ENCODE data around the gene PRKCE. TPM values are rescaled to one million over a fixed set of nuclear protein-coding genes. Genes with fewer than 3 reads are reported as not detected.

The PRKCE gene
- total and polyA plus RNA-seq, 3 experiments from 2014 or later, result 3.1 to 9.6 (median 7.9) TPM

DNA sequence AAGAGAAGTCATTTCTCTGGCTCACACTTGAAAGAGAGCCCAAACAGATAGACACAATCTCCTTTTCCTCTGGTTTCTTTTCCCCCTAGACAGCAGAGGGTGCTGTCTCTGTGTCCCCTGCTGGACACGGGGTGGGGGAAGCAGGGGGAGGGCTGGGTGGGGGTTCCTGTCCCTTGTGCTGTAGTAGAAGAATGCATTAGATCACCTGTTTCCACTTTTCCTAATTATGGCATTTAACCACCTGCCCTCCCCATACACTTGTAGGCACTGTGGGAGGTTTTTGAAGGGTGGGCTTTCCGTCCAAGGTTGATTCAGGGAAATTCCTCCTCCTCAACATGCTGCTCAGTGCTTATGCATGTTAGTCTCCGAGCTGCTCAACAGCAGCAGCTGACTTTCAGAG lies 439.5 kb downstream of the PRKCE start:
- ChIA-PET CTCF (no interaction called here), POLR2A (no interaction called here)
- DNase-seq, result no peak
- H3K36me3 Mint-ChIP-seq, result peaks cover 23 to 35% (median 27%) of the 10 kb centered on the region in 3 donors
- no peak overlapping the region for H3K27ac ChIP-seq (ENCODE audit: low read depth, low read length)
- no peak overlapping the region for H3K4me3 Mint-ChIP-seq
- H3K36me3 ChIP-seq (ENCODE audit: insufficient read depth, low read length), result no peaks in the 10 kb centered on the region
- no peaks in the 10 kb centered on the region for H3K27me3 Mint-ChIP-seq
- H3K27ac Mint-ChIP-seq, result no peak overlapping the region
- no peaks in the 10 kb centered on the region for H3K4me1 Mint-ChIP-seq
- H3K9me3 ChIP-seq (ENCODE audit: low read length), result no peaks in the 10 kb centered on the region
- H3K4me1 ChIP-seq (ENCODE audit: insufficient read depth, low read length), result no peaks in the 10 kb centered on the region
- no peak overlapping the region for H3K4me3 ChIP-seq (ENCODE audit: low read length)
- no peaks in the 10 kb centered on the region for H3K9me3 Mint-ChIP-seq
- H3K27me3 ChIP-seq (ENCODE audit: insufficient read depth, low read length, poor library complexity, severe bottlenecking), result no peaks in the 10 kb centered on the region

DNA sequence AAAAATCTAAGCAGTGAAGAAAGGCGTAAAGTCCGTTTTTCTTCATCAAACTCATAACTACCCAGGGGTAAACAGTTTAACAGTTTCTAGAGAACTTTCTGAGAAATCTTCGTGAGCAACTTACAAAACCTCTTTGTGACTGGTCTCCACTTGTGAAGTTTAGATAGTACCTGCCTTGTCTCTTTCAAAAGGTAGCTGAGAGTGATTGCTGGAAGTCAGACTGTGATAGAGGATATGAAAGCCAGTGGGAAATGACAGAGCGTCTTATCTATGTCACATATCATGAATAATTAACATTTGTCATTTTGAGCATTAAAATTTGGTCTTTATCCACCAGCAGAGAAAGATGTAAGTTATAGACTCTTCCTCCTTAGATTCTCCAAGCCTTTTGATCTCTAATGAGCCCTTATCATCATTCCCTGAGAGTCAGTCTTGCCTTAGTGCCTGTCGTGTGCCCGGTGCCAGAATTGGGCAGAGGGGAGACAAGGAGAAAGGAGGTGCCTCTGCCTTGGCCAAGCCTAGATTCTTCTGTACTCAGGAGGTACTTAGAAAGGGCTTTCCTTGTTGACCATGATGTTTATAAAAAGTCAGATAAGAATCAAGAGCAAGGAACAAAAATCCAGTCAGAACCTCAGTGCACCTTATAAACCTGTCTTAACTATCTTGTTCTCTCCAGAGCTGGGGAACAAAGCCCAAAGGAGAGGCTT lies 440.6 kb downstream of the PRKCE start:
- no peak overlapping the region for H3K4me3 Mint-ChIP-seq
- H3K36me3 Mint-ChIP-seq, result peaks cover 17 to 27% (median 26%) of the 10 kb centered on the region in 3 donors
- peak overlapping the region in 1 of 8 donors; percentile 1 for H3K27ac Mint-ChIP-seq
- no peaks in the 10 kb centered on the region for H3K9me3 Mint-ChIP-seq
- H3K4me1 ChIP-seq (ENCODE audit: insufficient read depth, low read length), result no peaks in the 10 kb centered on the region
- H3K9me3 ChIP-seq (ENCODE audit: low read length), result no peaks in the 10 kb centered on the region
- H3K27ac ChIP-seq (ENCODE audit: low read depth, low read length), result no peak overlapping the region
- H3K4me3 ChIP-seq (ENCODE audit: low read length), result no peak overlapping the region
- ChIA-PET CTCF (no interaction called here), POLR2A (no interaction called here)
- DNase-seq, result no peak
- no peaks in the 10 kb centered on the region for H3K4me1 Mint-ChIP-seq
- no peaks in the 10 kb centered on the region for H3K27me3 Mint-ChIP-seq
- H3K27me3 ChIP-seq (ENCODE audit: insufficient read depth, low read length, poor library complexity, severe bottlenecking), result no peaks in the 10 kb centered on the region
- no peaks in the 10 kb centered on the region for H3K36me3 ChIP-seq (ENCODE audit: insufficient read depth, low read length)

DNA sequence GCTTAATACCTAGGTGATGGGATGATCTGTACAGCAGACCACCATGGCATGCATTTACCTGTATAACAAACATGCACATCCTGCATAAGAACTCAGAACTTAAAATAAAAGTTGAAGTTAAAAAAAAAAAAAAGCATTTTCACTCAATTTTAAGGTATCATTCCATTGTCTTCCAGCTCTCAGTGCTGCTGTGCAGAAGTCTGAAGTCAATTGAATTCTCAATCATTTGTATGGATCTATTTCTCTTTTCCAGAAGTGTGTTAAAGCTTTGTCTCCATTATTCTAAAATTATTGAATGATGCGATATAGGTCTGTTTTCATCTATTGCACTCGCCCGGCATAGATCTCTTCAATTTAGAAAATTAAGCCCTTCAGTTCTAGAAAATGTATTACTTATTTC lies 443.2 kb downstream of the PRKCE start:
- Mint-ChIP-seq H3K36me3 (peaks cover 5 to 11% (median 6%) of the 10 kb centered on the region in 3 donors), H3K9me3 (no peaks in the 10 kb centered on the region), H3K4me3 (no peak overlapping the region), H3K27ac (no peak overlapping the region), H3K27me3 (no peaks in the 10 kb centered on the region), H3K4me1 (peaks cover 0 to 2% (median 0%) of the 10 kb centered on the region in 3 donors)
- ChIA-PET POLR2A (no interaction called here), CTCF (no interaction called here)
- Histone ChIP-seq H3K4me1 (ENCODE audit: insufficient read depth, low read length) (no peaks in the 10 kb centered on the region), H3K9me3 (ENCODE audit: low read length) (no peaks in the 10 kb centered on the region), H3K27ac (ENCODE audit: low read depth, low read length) (no peak overlapping the region), H3K36me3 (ENCODE audit: insufficient read depth, low read length) (no peaks in the 10 kb centered on the region), H3K27me3 (ENCODE audit: insufficient read depth, low read length, poor library complexity, severe bottlenecking) (no peaks in the 10 kb centered on the region), H3K4me3 (ENCODE audit: low read length) (no peak overlapping the region)
- no peak for DNase-seq

DNA sequence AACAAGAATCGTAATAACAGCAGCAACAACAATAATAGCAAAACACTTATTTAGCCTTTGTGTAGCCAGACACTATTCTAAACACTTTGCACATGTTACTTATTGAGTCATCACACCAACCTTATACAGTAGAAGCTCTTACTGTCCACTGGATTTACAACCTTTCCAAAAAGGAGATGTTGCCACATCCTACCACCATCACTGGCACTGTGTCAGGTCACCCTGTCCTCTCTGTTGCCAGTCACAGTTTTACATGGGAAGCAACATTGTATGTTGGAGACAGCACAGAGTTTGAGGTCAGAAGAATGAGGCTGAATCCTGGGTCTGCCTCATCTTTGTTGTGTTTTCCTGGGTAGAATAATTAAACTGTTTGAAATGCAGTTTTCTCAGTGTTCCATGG lies 444.4 kb downstream of the PRKCE start:
- Mint-ChIP-seq H3K36me3 (peaks cover 3 to 11% (median 5%) of the 10 kb centered on the region in 3 donors), H3K27ac (no peak overlapping the region), H3K4me1 (peaks cover 0 to 2% (median 0%) of the 10 kb centered on the region in 3 donors), H3K4me3 (no peak overlapping the region), H3K27me3 (no peaks in the 10 kb centered on the region), H3K9me3 (no peaks in the 10 kb centered on the region)
- Histone ChIP-seq H3K4me1 (ENCODE audit: insufficient read depth, low read length) (no peaks in the 10 kb centered on the region), H3K9me3 (ENCODE audit: low read length) (no peaks in the 10 kb centered on the region), H3K27ac (ENCODE audit: low read depth, low read length) (no peak overlapping the region), H3K27me3 (ENCODE audit: insufficient read depth, low read length, poor library complexity, severe bottlenecking) (no peaks in the 10 kb centered on the region), H3K36me3 (ENCODE audit: insufficient read depth, low read length) (no peaks in the 10 kb centered on the region), H3K4me3 (ENCODE audit: low read length) (no peak overlapping the region)
- CTCF ChIA-PET, result no interaction called here
- no peak for DNase-seq
- POLR2A ChIA-PET, result no interaction called here

DNA sequence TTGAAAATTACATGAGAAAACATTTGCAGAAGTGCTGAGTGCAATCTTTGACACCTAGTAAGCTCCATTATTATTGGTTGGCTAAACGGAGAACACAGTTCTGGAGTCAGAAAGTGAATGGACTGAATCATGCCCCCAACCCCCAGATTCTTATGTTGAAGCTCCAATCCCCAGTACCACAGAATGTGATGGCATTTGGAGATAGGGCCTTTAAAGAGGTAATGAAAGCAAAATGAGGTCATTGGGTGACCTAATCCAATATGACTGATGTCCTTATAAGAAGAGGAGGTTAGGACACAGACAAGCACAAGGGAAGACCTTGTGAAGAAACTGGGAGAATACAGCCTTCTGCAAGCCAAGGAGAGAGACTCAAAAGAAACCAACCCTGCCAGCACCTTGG lies 444.8 kb downstream of the PRKCE start:
- no peak overlapping the region for H3K4me3 Mint-ChIP-seq
- H3K9me3 Mint-ChIP-seq, result no peaks in the 10 kb centered on the region
- no peaks in the 10 kb centered on the region for H3K27me3 Mint-ChIP-seq
- no peak overlapping the region for H3K27ac ChIP-seq (ENCODE audit: low read depth, low read length)
- ChIA-PET POLR2A (no interaction called here), CTCF (no interaction called here)
- no peaks in the 10 kb centered on the region for H3K36me3 ChIP-seq (ENCODE audit: insufficient read depth, low read length)
- peaks cover 0 to 2% (median 0%) of the 10 kb centered on the region in 3 donors for H3K4me1 Mint-ChIP-seq
- no peak for DNase-seq
- no peaks in the 10 kb centered on the region for H3K27me3 ChIP-seq (ENCODE audit: insufficient read depth, low read length, poor library complexity, severe bottlenecking)
- no peak overlapping the region for H3K4me3 ChIP-seq (ENCODE audit: low read length)
- no peaks in the 10 kb centered on the region for H3K4me1 ChIP-seq (ENCODE audit: insufficient read depth, low read length)
- peaks cover 3 to 11% (median 5%) of the 10 kb centered on the region in 3 donors for H3K36me3 Mint-ChIP-seq
- peak overlapping the region in 1 of 8 donors; percentile 26 for H3K27ac Mint-ChIP-seq
- no peaks in the 10 kb centered on the region for H3K9me3 ChIP-seq (ENCODE audit: low read length)

DNA sequence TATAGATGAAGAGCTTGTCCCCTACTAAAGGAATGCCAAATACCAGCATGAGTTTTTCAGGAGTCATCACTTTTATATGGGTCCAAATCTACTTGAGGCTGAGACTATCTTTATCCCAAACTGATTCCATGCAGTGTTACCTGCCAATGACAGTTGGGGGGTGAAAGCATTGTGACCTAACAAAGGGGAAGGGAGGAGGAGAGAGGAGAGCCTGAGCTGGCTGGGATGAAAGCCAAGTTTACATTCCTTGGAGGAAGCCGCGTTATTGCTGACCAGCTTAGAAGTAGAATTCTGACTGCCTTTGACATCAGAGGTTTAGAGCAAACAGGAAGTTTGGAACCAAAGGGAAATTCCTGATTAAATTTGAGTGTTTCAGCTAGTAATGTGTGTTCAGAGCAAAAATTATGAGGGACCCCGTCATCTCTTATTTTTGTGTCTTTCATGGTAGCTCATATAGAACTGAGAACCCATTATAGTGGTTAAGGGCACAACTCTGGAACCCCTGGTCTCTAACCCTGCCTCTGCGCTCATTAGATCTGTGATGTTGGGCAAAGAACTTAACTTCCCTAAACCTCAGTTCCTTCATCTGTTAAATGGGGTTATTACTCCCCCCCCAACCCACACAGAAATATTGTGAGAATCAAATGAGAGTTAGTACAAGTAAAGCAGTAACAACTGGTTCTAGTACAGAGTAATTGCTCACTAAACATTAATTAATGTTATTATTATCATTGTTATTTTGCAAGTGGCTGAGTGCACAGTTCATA lies 446.4 kb downstream of the PRKCE start:
- Histone ChIP-seq H3K36me3 (ENCODE audit: insufficient read depth, low read length) (no peaks in the 10 kb centered on the region), H3K27ac (ENCODE audit: low read depth, low read length) (no peak overlapping the region), H3K4me3 (ENCODE audit: low read length) (no peak overlapping the region), H3K27me3 (ENCODE audit: insufficient read depth, low read length, poor library complexity, severe bottlenecking) (no peaks in the 10 kb centered on the region), H3K4me1 (ENCODE audit: insufficient read depth, low read length) (no peaks in the 10 kb centered on the region), H3K9me3 (ENCODE audit: low read length) (no peaks in the 10 kb centered on the region)
- Mint-ChIP-seq H3K4me1 (peaks cover 0 to 2% (median 0%) of the 10 kb centered on the region in 3 donors), H3K9me3 (no peaks in the 10 kb centered on the region), H3K27me3 (no peaks in the 10 kb centered on the region), H3K27ac (no peak overlapping the region), H3K4me3 (no peak overlapping the region), H3K36me3 (peaks cover 3 to 14% (median 5%) of the 10 kb centered on the region in 3 donors)
- no peak for DNase-seq
- ChIA-PET POLR2A (no interaction called here), CTCF (no interaction called here)

DNA sequence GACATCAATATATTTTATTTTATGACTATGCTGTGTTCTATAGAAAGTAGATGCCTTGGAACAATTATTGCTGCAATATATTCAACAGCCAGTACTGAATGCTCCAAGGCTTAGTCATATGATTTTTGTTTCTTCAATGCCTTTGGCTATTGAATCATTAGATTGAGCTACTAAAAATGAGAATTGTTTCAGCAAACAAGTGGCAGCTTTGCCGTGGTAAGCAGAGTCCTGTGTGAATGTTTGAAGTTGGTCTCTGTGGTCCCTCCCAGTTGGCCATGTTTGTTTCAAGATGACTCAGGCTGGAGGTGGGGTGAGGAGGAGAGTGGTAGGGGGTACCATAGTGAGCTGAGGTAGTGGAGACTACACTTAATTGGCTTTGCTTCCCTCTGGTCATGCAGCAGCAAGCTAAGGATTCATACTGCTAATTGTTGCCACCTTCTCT lies 447.2 kb downstream of the PRKCE start:
- Mint-ChIP-seq H3K4me1 (peaks cover 0 to 2% (median 0%) of the 10 kb centered on the region in 3 donors), H3K9me3 (no peaks in the 10 kb centered on the region), H3K27ac (peak overlapping the region in 1 of 8 donors; percentile 84), H3K36me3 (peaks cover 1 to 13% (median 5%) of the 10 kb centered on the region in 3 donors), H3K27me3 (no peaks in the 10 kb centered on the region), H3K4me3 (no peak overlapping the region)
- Histone ChIP-seq H3K27ac (ENCODE audit: low read depth, low read length) (no peak overlapping the region), H3K9me3 (ENCODE audit: low read length) (no peaks in the 10 kb centered on the region), H3K36me3 (ENCODE audit: insufficient read depth, low read length) (no peaks in the 10 kb centered on the region), H3K4me1 (ENCODE audit: insufficient read depth, low read length) (no peaks in the 10 kb centered on the region), H3K27me3 (ENCODE audit: insufficient read depth, low read length, poor library complexity, severe bottlenecking) (no peaks in the 10 kb centered on the region), H3K4me3 (ENCODE audit: low read length) (no peak overlapping the region)
- POLR2A ChIA-PET, result no interaction called here
- CTCF ChIA-PET, result no interaction called here
- DNase-seq, result no peak

DNA sequence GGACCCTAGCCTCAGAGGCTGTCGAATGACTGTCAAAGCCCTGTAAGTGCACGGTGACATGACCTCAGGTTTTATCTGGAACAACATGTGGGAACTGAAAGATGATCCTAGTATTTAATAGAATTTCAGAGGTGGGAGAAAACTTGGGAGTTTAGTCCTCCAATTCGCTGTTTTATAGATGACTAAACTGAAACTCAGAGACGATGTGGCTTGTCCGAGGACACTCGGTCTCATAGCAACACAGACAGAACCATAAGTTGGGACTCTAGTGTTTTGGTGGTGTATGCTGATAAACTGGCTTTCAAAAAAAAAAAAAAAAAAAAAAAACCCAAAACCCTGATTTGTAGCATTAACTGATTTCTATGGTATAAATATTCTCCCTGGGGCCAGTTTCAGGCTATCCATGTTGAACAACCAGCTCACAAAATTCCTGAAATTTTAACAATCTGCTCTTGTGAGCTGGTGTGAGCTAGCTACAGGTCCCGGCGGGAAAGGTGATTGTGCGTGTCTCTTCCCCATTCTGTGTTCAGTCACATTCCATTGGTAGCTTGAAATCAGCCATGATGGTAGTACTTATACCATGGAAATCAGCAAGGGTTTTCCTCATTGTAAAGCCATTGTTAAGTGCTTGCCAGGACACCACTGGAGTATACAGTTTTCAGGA lies 450.2 kb downstream of the PRKCE start:
- POLR2A ChIA-PET, result no interaction called here

More for the DNA sequence above, 450.2 kb downstream of the PRKCE start:
- Mint-ChIP-seq H3K4me3 (no peak overlapping the region), H3K36me3 (peaks cover 11 to 22% (median 12%) of the 10 kb centered on the region in 3 donors), H3K27me3 (no peaks in the 10 kb centered on the region), H3K9me3 (peaks cover 7 to 15% (median 10%) of the 10 kb centered on the region in 5 donors), H3K27ac (no peak overlapping the region), H3K4me1 (peaks cover 0 to 2% (median 0%) of the 10 kb centered on the region in 3 donors)
- Histone ChIP-seq H3K9me3 (ENCODE audit: low read length) (no peaks in the 10 kb centered on the region), H3K27me3 (ENCODE audit: insufficient read depth, low read length, poor library complexity, severe bottlenecking) (no peaks in the 10 kb centered on the region), H3K4me1 (ENCODE audit: insufficient read depth, low read length) (no peaks in the 10 kb centered on the region), H3K36me3 (ENCODE audit: insufficient read depth, low read length) (no peaks in the 10 kb centered on the region), H3K4me3 (ENCODE audit: low read length) (no peak overlapping the region), H3K27ac (ENCODE audit: low read depth, low read length) (no peak overlapping the region)
- no peak for DNase-seq
- CTCF ChIA-PET, result interaction anchor here (1.3 kb wide), 1 partner anchor 17 kb away, joined by 3 read pairs; no protein-coding TSS in a partner anchor
